GM18507 (cell line): ENCODE measurements around the gene SNTG2.
"Not testable (repeated sequence)": the region's sequence is repeated elsewhere in the genome, so short reads cannot be mapped to it uniquely, and the experiment has no call there.

Experiments used
- DNase-seq: peaks from one replicate; pipeline ENCODE4 v3.0.0; 2011; ENCODE audit warnings: low read depth; ENCODE audit not compliant: insufficient read length; ENCODE audit errors: extremely low spot score
- FAIRE-seq: peaks from 2 replicates; lab custom pipeline; 2011; peaks lifted over from hg19 to GRCh38; lab: Jason Lieb, UNC

Gene SNTG2

GRCh38 chr2:1078326-1078725 lies 127.7 kb downstream of the SNTG2 start:
- FAIRE-seq (no peak), DNase-seq (no peak)

- FAIRE-seq (no peak), DNase-seq (no peak)
Measured at GRCh38 chr2:1079873-1080799, 129.5 kb downstream of the SNTG2 start.

GRCh38 chr2:1081451-1082225 lies 131.0 kb downstream of the SNTG2 start:
- no peak for FAIRE-seq
- DNase-seq, result no peak

GRCh38 chr2:1082456-1083205 lies 132.0 kb downstream of the SNTG2 start:
- FAIRE-seq (no peak), DNase-seq (no peak)

GRCh38 chr2:1088192-1088860 lies 137.7 kb downstream of the SNTG2 start:
- FAIRE-seq (no peak), DNase-seq (no peak)

DNA sequence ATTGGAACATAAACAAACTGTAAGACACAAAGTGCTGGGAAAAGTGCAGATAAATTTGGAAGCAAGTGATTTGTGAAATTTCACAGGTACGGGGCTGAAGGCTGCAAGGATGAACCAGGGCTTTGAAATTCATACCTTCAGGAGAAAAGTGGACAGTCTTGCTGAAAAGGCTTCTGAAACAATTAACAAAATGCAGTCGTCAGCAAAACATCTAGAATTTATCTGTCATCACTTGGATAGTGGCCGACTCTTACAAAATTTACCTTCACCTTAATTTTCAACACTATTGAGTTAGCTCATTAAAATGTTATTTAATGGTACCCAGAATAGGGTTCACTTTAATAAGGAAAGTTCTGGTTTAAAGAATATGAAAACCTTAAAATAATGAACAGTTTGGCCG lies 138.3 kb downstream of the SNTG2 start:
- DNase-seq (no peak), FAIRE-seq (no peak)

DNA sequence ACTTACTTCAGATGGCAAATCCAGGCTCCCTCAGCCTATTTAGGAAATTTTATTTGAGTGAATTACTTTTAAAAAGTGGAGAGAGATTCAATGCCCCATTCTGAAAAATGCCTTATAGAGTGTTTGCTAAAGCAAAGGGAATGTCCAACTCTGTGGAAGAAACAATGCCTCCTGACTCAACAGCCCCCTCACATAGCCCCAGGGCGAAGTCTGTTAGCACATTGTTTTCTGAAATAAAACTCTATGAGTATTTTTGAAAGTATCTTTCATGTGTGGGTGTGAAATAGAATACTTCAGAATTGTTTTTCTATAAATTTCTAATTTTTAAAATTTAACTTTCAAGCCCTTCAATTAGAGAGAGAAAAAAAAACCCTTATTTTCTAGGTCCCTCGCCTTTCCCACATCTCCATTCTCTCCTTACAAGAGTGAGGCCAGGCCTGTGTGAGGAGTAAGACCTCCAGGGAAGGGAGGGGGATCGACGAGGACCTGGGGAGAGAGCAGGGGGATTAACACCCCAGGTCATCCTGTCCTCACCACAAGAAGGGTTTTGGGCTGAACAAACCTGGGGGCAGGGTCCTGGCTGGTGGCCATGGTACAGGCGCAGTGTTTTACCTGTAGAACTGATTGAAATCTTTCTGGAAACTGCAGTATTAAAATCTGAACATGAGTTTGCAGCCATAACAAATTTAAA lies 141.4 kb downstream of the SNTG2 start:
- FAIRE-seq (no peak), DNase-seq (no peak)

- DNase-seq, FAIRE-seq: not testable (repeated sequence)
Measured at GRCh38 chr2:1093668-1094067, 143.0 kb downstream of the SNTG2 start.

DNA sequence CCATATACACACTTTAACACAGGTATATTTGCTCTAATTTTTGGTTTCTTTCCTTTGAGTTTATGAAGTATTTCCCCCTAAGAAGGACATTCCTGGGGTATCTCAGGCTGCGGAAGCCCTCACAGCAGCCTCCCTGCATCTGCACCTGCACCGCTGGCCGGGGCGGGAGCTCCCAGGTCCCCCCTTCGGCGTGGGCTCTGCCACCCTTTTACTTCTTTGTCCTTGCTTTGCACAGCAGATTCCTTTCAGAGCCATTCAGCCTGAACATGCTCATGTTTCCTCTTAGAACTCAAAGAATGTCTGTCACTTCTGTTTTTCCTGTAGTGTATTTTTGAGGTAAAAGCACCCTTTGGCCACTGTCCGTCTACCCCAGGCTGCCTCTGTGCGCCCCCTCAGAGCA lies 146.5 kb downstream of the SNTG2 start:
- DNase-seq (no peak), FAIRE-seq (no peak)

DNA sequence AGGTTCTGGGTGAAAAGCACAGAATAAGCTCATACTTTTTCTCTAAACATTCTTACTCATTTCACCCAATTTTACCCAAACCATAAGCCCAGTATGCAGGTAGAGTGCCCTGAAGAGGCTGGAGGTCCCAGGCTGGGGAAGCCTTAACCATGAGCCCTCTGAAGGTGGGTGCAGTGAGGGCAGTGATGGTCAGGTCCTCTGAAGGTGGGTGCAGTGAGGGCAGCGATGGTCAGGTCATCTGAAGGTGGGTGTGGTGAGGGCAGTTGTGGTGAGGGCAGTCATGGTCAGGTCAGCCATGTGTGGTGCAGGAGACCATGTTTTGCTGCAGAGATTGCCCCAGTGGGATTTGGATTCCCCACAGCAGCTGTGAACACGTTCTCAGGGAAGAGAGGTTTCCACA lies 148.8 kb downstream of the SNTG2 start:
- FAIRE-seq (no peak), DNase-seq (no peak)

- FAIRE-seq (no peak), DNase-seq (no peak)
Measured at GRCh38 chr2:1101011-1101782, 150.5 kb downstream of the SNTG2 start.

DNA sequence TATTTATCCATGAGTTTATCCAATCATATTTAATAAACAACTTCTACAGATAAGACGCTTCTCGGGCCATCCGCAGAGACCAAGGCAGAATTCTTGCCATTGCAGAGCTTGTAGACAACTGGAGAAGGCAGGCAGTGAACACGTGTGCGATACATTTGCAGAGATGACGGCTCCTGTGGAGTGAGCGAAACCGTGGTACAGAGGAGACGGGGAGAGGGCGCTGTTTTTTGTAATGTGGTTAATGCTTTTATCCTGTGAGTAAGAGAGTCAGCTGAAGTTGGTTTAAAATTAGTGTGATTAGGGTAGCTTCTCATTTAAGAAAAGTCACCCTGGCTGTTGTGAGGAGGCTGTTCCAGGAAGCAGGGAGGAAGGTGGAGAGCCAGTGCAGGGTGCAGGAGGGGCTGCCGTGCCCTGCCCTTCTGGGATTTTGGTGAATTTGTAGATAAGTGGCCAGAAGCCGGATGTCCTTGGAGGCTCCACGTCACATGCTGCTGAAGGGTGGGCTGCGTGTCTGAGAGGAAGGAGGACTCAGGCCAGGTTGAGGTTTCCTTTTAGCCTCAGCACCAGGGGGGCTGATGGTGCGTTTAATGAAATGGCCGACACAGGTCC lies 151.4 kb downstream of the SNTG2 start:
- no peak for DNase-seq
- FAIRE-seq, result no peak

DNA sequence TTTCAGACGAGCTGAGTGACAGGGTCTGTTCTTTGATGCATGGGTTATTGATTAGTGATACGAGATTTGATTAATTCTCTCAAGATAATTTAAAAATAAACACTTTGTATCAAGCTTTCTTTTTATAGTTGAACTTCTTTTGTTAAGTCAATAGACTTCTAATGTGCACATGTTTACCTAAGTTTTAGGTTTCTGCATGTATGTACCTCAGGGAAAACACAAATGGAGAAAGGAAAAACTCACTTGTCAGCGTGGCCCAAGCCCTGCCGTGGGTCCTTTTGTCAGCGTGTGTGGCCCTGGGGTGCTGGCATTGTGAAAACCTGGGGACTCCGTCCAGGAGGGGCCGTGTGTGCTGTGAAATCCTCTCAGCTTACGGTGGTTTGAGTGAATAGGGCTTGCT lies 153.7 kb downstream of the SNTG2 start:
- no peak for FAIRE-seq
- no peak for DNase-seq

DNA sequence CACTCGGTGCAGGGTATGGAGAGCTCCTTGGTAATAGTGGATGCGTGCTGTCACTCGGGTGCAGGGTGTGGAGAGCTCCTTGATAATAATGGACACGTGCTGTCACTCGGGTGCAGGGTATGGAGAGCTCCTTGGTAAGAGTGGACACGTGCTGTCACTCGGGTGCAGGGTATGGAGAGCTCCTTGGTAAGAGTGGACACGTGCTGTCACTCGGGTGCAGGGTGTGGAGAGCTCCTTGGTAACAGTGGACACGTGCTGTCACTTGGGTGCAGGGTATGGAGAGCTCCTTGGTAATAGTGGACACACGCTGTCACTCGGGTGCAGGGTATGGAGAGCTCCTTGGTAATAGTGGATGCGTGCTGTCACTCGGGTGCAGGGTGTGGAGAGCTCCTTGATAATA lies 155.7 kb downstream of the SNTG2 start:
- not testable (repeated sequence) for FAIRE-seq, DNase-seq

- FAIRE-seq (no peak), DNase-seq (no peak)
Measured at GRCh38 chr2:1115843-1116539, 165.3 kb downstream of the SNTG2 start.

GRCh38 chr2:1117569-1117968 lies 166.9 kb downstream of the SNTG2 start:
- DNase-seq (no peak), FAIRE-seq (no peak)

DNA sequence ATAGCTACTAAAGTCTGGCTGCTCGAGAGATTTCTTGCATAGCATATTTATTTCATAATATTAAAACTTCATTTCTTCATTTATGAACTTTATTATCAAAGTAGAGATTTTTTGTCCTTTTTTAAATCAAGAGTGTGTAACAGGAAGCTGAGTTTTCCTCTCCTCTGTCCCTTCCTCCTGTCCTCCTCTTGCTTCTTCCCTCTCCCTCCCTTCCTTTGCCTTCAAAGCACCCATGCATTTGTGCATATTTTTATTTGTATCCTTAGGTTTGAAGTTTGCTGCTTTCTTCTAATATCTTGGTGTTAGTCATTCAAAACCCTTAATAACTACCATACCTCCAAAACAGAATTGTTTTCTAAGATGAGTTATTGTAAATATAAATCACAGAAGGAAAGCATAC lies 174.6 kb downstream of the SNTG2 start:
- no peak for FAIRE-seq
- no peak for DNase-seq
